CD4-positive, alpha-beta T cell (primary cell): ENCODE results near the gene EPS15. TPM values are rescaled to one million over a fixed set of nuclear protein-coding genes. Genes with fewer than 3 reads are reported as not detected.

ENCODE experiments used
- ATAC-seq: fragments of 200-7000 bp; cut with Tn5 transposase; one replicate; pipeline ENCODE4 v1.10.0; 2022; ENCODE audit warnings: mild to moderate bottlenecking; ENCODE audit not compliant: poor library complexity
- CTCF ChIA-PET: fragments of 350-600 bp; sonication (Branson Sonifier 250); formaldehyde crosslinking; loops from one replicate; lab custom pipeline; 2021; ENCODE audit warnings: antibody characterized with exemption, inconsistent platforms; lab: Charles Lee
- POLR2A ChIA-PET: fragments of 350-600 bp; sonication (Branson Sonifier 250); formaldehyde crosslinking; loops from one replicate; lab custom pipeline; 2021; ENCODE audit warnings: antibody characterized with exemption, inconsistent platforms; lab: Charles Lee
- DNase-seq, 14 experiments: peaks; one replicate each; pipeline ENCODE4 v3.0.0-alpha.2; 2013 to 2020; ENCODE audit warnings: mixed read lengths in 2 of 14
- H3K27ac ChIP-seq, 2 donors: one replicate each; pipeline versions ENCODE4 v1.5.1 to v1.7.0; 2013; ENCODE audit warnings: low read length in 2 of 2, low read depth in 1 of 2, mild to moderate bottlenecking in 1 of 2
- H3K27me3 ChIP-seq, 2 experiments: 1 replicate in 1 of 2; 2 replicates in 1 of 2; pipeline versions ENCODE4 v1.6.1 to v1.7.0; 2013; ENCODE audit warnings: low read length in 2 of 2, control low read depth in 1 of 2, mild to moderate bottlenecking in 1 of 2, moderate library complexity in 1 of 2; ENCODE audit not compliant: insufficient read depth in 2 of 2, control insufficient read depth in 1 of 2
- H3K36me3 ChIP-seq: one replicate; pipeline ENCODE4 v1.6.1; 2013; ENCODE audit warnings: low read length, control low read depth; ENCODE audit not compliant: insufficient read depth
- H3K4me1 ChIP-seq: one replicate; pipeline ENCODE4 v1.6.1; 2013; ENCODE audit warnings: low read length, control low read depth; ENCODE audit not compliant: insufficient read depth
- H3K4me3 ChIP-seq: one replicate; pipeline ENCODE4 v1.5.1; 2013; ENCODE audit warnings: mild to moderate bottlenecking, low read length, moderate library complexity
- H3K9me3 ChIP-seq, 2 experiments: 1 replicate in 1 of 2; 2 replicates in 1 of 2; pipeline versions ENCODE4 v1.6.1 to v1.7.0; 2013; ENCODE audit warnings: low read length in 2 of 2, mild to moderate bottlenecking in 2 of 2, control low read depth in 1 of 2, moderate library complexity in 1 of 2; ENCODE audit not compliant: control insufficient read depth in 1 of 2, insufficient read depth in 1 of 2
- H3K27ac Mint-ChIP-seq: one replicate; pipeline ENCODE4 v1.8.0; 2020; ENCODE audit warnings: mixed read lengths
- H3K27me3 Mint-ChIP-seq: one replicate; pipeline ENCODE4 v1.8.0; 2021; ENCODE audit warnings: mixed read lengths
- H3K36me3 Mint-ChIP-seq: one replicate; pipeline ENCODE4 v1.8.0; 2021; ENCODE audit warnings: low read depth, mixed read lengths
- H3K4me1 Mint-ChIP-seq: one replicate; pipeline ENCODE4 v1.8.0; 2021; ENCODE audit warnings: low read depth, mixed read lengths
- H3K4me3 Mint-ChIP-seq: one replicate; pipeline ENCODE4 v1.8.0; 2020; ENCODE audit warnings: mild to moderate bottlenecking, mixed read lengths
- H3K9me3 Mint-ChIP-seq: one replicate; pipeline ENCODE4 v1.8.0; 2020; ENCODE audit warnings: mixed read lengths
- intact Hi-C, 2 experiments: fragments of 100-400 bp; cut with DNase I in 1 of 2; cut with micrococcal nuclease in 1 of 2; formaldehyde crosslinking; loops; one replicate each; pipeline versions ENCODE4 v1.15.1 to v1.9.0; 2023 to 2025; cut with DNase I, micrococcal nuclease
- total RNA-seq, 174 experiments: library from RNA in 2 of 174; stranded (reverse) in 2 of 174; gene quantifications; one replicate each; pipeline ENCODE4 v1.2.3 and lab custom pipeline; 2021 to 2026
- TF ChIP-seq, protein P1 (sequence below): fragments of 200-600 bp; IDR thresholded peaks from one replicate; pipeline ENCODE4 v1.8.0; 2022; ENCODE audit warnings: antibody characterized with exemption, mild to moderate bottlenecking

The EPS15 gene
- total RNA-seq, 2 experiments from 2014 or later = 44.5 to 47.9 TPM

DNA sequence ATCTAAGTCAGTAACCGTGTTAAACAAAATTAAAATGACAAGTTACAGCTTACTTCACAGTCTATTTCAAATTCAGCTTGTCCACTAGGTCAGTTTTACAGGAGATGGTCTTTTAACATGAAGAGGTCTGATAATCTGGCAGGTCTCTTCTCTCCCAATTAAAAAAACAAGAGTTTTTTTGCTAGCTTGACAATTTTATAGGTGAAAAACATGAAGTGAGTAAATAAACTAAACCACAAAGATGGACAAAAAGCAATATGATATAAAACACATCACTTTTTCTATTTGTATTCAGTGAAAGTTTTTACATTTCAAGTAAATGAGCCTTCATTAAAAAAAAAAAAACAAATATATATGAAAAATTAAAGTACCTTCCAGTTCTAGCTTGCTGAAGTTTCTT is 163.7 kb downstream of the EPS15 start:
- Mint-ChIP-seq H3K36me3 (peaks cover 48% of the 10 kb centered on the region), H3K27ac (no peak overlapping the region), H3K27me3 (no peaks in the 10 kb centered on the region), H3K9me3 (no peaks in the 10 kb centered on the region), H3K4me3 (no peak overlapping the region), H3K4me1 (no peaks in the 10 kb centered on the region)
- TF ChIP-seq, protein P1, sequence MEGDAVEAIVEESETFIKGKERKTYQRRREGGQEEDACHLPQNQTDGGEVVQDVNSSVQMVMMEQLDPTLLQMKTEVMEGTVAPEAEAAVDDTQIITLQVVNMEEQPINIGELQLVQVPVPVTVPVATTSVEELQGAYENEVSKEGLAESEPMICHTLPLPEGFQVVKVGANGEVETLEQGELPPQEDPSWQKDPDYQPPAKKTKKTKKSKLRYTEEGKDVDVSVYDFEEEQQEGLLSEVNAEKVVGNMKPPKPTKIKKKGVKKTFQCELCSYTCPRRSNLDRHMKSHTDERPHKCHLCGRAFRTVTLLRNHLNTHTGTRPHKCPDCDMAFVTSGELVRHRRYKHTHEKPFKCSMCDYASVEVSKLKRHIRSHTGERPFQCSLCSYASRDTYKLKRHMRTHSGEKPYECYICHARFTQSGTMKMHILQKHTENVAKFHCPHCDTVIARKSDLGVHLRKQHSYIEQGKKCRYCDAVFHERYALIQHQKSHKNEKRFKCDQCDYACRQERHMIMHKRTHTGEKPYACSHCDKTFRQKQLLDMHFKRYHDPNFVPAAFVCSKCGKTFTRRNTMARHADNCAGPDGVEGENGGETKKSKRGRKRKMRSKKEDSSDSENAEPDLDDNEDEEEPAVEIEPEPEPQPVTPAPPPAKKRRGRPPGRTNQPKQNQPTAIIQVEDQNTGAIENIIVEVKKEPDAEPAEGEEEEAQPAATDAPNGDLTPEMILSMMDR = no peak
- Histone ChIP-seq H3K27me3 (no peaks in the 10 kb centered on the region), H3K4me1 (no peaks in the 10 kb centered on the region), H3K9me3 (no peaks in the 10 kb centered on the region), H3K27ac (no peak overlapping the region), H3K36me3 (peaks cover 36% of the 10 kb centered on the region), H3K4me3 (no peak overlapping the region)
- ATAC-seq (no peak), DNase-seq (no peak)
- CTCF ChIA-PET = no interaction called here
- intact Hi-C loops = no loop called here
- POLR2A ChIA-PET = no interaction called here

DNA sequence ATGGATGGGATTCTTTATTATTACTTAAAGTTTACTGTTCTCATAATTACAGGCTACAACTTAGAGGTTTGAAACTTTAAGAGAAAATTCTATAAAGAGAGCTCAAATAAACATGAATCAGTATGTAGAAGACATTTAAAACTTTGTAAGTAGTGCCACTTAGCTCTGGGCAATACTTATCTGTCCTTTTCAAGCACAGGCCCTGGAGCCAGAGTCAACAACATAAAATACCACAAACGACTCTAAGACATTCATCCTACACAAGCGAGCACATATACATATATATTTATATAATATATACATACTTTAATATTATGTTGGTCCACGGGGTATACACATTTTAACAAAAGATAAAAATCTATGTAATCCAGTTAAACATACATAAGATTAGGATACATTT is 164.7 kb downstream of the EPS15 start:
- no peaks in the 10 kb centered on the region for H3K9me3 Mint-ChIP-seq
- H3K4me3 ChIP-seq = no peak overlapping the region
- H3K36me3 ChIP-seq = peaks cover 31% of the 10 kb centered on the region
- ATAC-seq (no peak), DNase-seq (no peak)
- H3K27me3 ChIP-seq = no peaks in the 10 kb centered on the region
- peaks cover 38% of the 10 kb centered on the region for H3K36me3 Mint-ChIP-seq
- H3K27ac Mint-ChIP-seq = no peak overlapping the region
- H3K27ac ChIP-seq = no peak overlapping the region
- intact Hi-C loops = no loop called here
- no peak overlapping the region for H3K4me3 Mint-ChIP-seq
- TF ChIP-seq, protein P1 = no peak
- H3K4me1 ChIP-seq = no peaks in the 10 kb centered on the region
- ChIA-PET POLR2A (no interaction called here), CTCF (no interaction called here)
- H3K4me1 Mint-ChIP-seq = no peaks in the 10 kb centered on the region
- H3K9me3 ChIP-seq = no peaks in the 10 kb centered on the region
- H3K27me3 Mint-ChIP-seq = no peaks in the 10 kb centered on the region

DNA sequence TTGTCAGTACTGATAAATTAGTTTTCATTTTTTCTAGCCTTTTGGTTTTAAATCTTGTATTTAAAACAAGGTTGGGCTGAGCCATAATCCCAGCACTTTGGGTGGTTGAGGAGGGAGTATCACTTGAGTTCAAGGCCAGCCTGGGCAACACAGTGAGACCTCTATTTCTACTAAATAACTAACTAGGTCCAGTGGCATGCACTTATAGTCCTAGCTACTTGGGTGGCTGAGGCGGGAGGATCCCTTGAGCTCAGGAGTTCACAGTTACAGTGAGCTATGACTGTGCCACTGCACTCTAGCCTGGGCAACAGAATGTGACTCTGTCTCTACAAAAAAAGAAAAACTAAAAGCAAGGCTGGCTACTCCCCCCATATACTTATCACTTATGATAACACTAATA is 167.2 kb downstream of the EPS15 start:
- no peaks in the 10 kb centered on the region for H3K4me1 Mint-ChIP-seq
- Histone ChIP-seq H3K27ac (no peak overlapping the region), H3K4me3 (no peak overlapping the region), H3K36me3 (peaks cover 24% of the 10 kb centered on the region), H3K27me3 (no peaks in the 10 kb centered on the region), H3K4me1 (no peaks in the 10 kb centered on the region), H3K9me3 (no peaks in the 10 kb centered on the region)
- ATAC-seq (no peak), DNase-seq (no peak)
- ChIA-PET POLR2A (no interaction called here), CTCF (interaction anchor here (0.7 kb wide), 1 partner anchor 112 kb away, joined by 3 read pairs; no protein-coding TSS in a partner anchor)
- H3K4me3 Mint-ChIP-seq = no peak overlapping the region
- no peaks in the 10 kb centered on the region for H3K27me3 Mint-ChIP-seq
- TF ChIP-seq, protein P1 = no peak
- peaks cover 26% of the 10 kb centered on the region for H3K36me3 Mint-ChIP-seq
- H3K27ac Mint-ChIP-seq = no peak overlapping the region
- intact Hi-C loops = no loop called here
- no peaks in the 10 kb centered on the region for H3K9me3 Mint-ChIP-seq
